ENCODE measurements around the gene GAB2. TPM values are rescaled to one million over a fixed set of nuclear protein-coding genes. Genes with fewer than 3 reads are reported as not detected.

The GAB2 gene
- polyA plus RNA-seq, 2 of the 4 experiments (the other 2 are of a cell fraction) = 2.8 to 4.7 TPM

DNA sequence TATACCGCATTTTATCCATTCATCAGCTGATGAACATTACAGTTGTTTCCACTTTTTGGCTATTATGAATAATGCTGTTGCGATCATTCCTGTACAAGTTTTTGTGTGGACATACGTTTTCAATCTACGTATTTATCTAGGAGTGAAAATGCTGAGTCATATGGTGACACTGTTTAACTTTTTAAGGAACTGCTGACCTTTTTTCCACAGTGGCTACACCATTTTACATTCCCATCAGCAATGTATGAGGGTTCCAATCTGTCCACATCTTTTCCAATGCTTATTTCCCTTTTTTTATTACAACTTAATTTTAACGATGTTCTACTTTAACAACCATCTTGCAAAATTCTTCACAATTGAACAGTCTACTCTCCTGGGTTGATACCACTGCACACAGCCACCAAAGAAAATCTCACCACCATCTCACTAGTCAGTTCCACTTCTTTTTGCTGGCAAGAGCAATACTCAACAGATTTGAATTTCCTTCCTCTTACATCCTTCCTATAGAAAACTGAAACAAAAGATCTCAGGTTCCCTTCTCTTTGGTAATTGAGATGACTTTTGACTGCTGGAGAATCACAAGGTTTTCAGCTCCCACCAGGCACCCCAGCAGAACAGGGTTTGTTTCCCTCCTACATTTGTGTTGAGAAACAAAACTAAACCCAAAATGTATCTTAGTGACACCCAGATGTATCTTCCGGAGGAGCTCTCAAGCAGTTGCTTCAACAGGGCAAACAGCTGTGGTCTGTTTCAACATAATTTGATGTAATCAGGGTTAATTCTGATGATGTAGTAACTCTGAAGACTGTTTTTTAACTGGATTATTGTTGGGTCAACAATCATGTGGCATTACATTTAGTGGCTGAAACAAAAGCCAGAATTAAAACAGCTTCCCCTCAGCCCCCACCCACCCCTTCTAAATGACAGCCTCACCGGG, 7.0 kb upstream of the GAB2 start:
- ChIA-PET POLR2A (interaction anchor here (0.6 kb wide), 1 partner anchor 164 kb away, joined by 4 read pairs; no protein-coding TSS in a partner anchor), CTCF (interaction anchor here (1.4 kb wide), 1 partner anchor 10 kb away, joined by 3 read pairs; no protein-coding TSS in a partner anchor)
- Histone ChIP-seq H3K9me3 (no peaks in the 10 kb centered on the region), H3K4me2 (peak overlapping the region; percentile 28; the same call in 2 of the 3 replicates), H3K4me1 (peaks cover 25% of the 10 kb centered on the region), H3K4me3 (no peak overlapping the region), H3K27ac (peak overlapping the region; percentile 14 to 57; a peak in 3 of 6 replicates)
- FAIRE-seq (no peak), ATAC-seq (no peak), DNase-seq (ENCODE audit: low read depth in 1 of 2, low spot score in 1 of 2) (peak in 1 of 2 experiments; percentile 16)
- peak; percentile 93 for TF ChIP-seq NFE2L2 (conservative IDR thresholded peaks at IDR 0.05; ENCODE audit: low read length)
- no peak for TF ChIP-seq RCOR1 (IDR thresholded peaks at IDR 0.05; ENCODE audit: low read depth, low read length)
- TF ChIP-seq MAFK (IDR thresholded peaks at IDR 0.05; ENCODE audit: partially characterized antibody) = peak; percentile 98
- WGBS (ENCODE audit: missing lambda C conversion rate) = 67% methylated on average over 7 of the region's 7 CpGs

DNA sequence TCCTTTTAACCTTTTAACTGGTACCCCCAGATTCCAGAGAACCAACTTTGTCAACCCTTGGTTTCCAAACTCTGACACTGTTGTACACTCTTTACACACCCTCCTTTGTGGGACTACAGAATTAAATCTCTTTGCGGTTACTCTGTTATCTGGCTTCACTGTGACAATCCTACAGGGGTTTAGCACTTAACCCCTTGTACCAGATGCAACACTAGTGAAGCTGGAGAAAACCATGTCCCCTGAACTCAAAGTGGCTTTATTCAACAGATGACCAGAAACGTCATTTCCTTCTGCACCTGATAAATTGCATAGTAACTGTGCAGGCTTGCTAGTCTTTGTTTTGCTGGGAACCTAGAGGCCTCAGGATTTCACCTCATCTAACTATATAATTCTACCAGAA, 5.6 kb upstream of the GAB2 start:
- peaks cover 39% of the 10 kb centered on the region for H3K4me1 ChIP-seq
- DNase-seq (ENCODE audit: low read depth in 1 of 2, low spot score in 1 of 2) (no peak), FAIRE-seq (no peak), ATAC-seq (no peak)
- H3K9me3 ChIP-seq = no peaks in the 10 kb centered on the region
- WGBS (ENCODE audit: missing lambda C conversion rate) = 82% methylated on average over 2 of the region's 2 CpGs
- H3K27ac ChIP-seq = no peak overlapping the region
- CTCF ChIA-PET = interaction anchor here (1.9 kb wide), 1 partner anchor 141 kb away, joined by 9 read pairs; no protein-coding TSS in a partner anchor
- TF ChIP-seq MAFK (IDR thresholded peaks at IDR 0.05; ENCODE audit: partially characterized antibody) (no peak), RFX5 (IDR thresholded peaks at IDR 0.05) (no peak)
- no peak overlapping the region for H3K4me2 ChIP-seq
- POLR2A ChIA-PET = no interaction called here
- no peak overlapping the region for H3K4me3 ChIP-seq

DNA sequence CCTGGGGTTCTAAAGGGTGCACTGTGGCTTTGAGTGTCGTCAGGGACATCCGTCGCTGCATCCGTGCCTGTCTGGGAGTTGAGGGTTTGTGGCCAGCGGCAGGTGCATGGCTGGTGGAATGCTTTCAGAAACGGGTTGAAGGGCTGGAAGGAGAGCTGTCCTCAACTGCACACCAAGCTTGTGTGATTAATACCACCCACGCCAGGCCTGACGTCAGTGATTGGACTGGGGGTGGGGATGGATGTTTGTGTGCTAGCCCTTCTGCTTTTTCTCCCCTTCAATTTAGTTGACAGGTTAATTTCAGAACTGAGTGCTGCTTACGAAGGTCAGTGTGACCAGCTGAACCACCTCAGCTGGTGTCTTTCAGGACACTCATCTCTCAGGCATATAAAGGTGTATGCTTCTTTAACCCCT, 3.2 kb upstream of the GAB2 start:
- ATAC-seq = no peak
- Histone ChIP-seq H3K9me3 (no peaks in the 10 kb centered on the region), H3K27ac (no peak overlapping the region), H3K4me3 (no peak overlapping the region), H3K4me2 (peak overlapping the region; percentile 82), H3K4me1 (peaks cover 44% of the 10 kb centered on the region)
- CTCF ChIA-PET = interaction anchor here (0.8 to 1.7 kb wide), 7 partner anchors 8 to 221 kb away, joined by 3 to 9 read pairs (median 4); partner anchors contain the start of gene NARS2
- TF ChIP-seq EHMT2 (IDR thresholded peaks at IDR 0.05; ENCODE audit: low read depth) (no peak), PHF8 (IDR thresholded peaks at IDR 0.05; ENCODE audit: borderline replicate concordance, low read depth) (no peak), EHF (CRISPR knock-in tag; IDR thresholded peaks at IDR 0.05) (no peak), GATA3 (IDR thresholded peaks at IDR 0.05; ENCODE audit: borderline replicate concordance) (no peak), MAFK (IDR thresholded peaks at IDR 0.05; ENCODE audit: partially characterized antibody) (no peak), CEBPB (IDR thresholded peaks at IDR 0.05) (no peak), KDM5A (IDR thresholded peaks at IDR 0.05) (no peak), BHLHE40 (IDR thresholded peaks at IDR 0.05; ENCODE audit: low read depth, low read length) (no peak), KDM1A (IDR thresholded peaks at IDR 0.05; ENCODE audit: low read depth) (no peak), MYC (IDR thresholded peaks at IDR 0.05; ENCODE audit: borderline replicate concordance, low read length) (no peak)
- TF ChIP-seq, protein P1, sequence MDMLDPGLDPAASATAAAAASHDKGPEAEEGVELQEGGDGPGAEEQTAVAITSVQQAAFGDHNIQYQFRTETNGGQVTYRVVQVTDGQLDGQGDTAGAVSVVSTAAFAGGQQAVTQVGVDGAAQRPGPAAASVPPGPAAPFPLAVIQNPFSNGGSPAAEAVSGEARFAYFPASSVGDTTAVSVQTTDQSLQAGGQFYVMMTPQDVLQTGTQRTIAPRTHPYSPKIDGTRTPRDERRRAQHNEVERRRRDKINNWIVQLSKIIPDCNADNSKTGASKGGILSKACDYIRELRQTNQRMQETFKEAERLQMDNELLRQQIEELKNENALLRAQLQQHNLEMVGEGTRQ (IDR thresholded peaks at IDR 0.05) = no peak
- TF ChIP-seq, protein P2, sequence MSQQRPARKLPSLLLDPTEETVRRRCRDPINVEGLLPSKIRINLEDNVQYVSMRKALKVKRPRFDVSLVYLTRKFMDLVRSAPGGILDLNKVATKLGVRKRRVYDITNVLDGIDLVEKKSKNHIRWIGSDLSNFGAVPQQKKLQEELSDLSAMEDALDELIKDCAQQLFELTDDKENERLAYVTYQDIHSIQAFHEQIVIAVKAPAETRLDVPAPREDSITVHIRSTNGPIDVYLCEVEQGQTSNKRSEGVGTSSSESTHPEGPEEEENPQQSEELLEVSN (IDR thresholded peaks at IDR 0.05; ENCODE audit: borderline replicate concordance, low read depth) = no peak
- DNase-seq (ENCODE audit: low read depth in 1 of 2, low spot score in 1 of 2) = no peak
- POLR2A ChIA-PET = no interaction called here
- WGBS (ENCODE audit: missing lambda C conversion rate) = 44% methylated on average over 9 of the region's 9 CpGs
- no peak for FAIRE-seq

DNA sequence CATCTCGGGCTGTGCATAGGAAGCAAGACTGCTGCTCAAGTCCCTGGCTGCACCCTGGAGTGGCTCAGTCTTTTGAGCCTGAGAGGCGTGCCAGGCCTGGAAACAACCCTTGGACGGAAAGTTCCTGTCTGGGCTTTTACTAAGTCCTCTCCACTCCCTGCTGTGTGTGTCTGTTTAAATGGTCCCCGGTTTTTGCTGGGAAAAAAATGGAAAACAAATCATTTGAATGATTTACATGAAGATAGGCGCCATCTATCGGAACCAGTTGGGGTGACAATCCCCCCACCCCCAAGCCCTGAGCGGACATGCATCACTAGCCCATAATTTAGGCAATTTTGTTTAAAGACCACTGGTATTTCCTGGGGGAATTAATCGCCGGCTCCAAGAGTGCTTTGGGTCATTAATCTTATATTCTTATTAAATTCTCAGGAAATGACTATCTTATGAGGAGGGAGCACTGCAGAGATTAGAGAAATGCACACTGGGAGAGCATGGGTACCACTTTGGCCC, 2.7 kb upstream of the GAB2 start:
- POLR2A ChIA-PET = interaction anchor here (0.9 kb wide), 1 partner anchor 155 kb away, joined by 3 read pairs; no protein-coding TSS in a partner anchor
- Histone ChIP-seq H3K27ac (peak overlapping the region; percentile 49 to 78; a peak in 5 of 6 replicates), H3K4me2 (peak overlapping the region; percentile 82), H3K4me1 (peaks cover 44% of the 10 kb centered on the region), H3K4me3 (peak overlapping the region; percentile 35), H3K9me3 (no peaks in the 10 kb centered on the region)
- no peak for FAIRE-seq
- WGBS (ENCODE audit: missing lambda C conversion rate) = 4% methylated on average over 9 of the region's 9 CpGs
- ATAC-seq = peak; percentile 5 to 34
- peak; percentile 64 to 85 for DNase-seq (ENCODE audit: low read depth in 1 of 2, low spot score in 1 of 2)
- TF ChIP-seq, protein P3, sequence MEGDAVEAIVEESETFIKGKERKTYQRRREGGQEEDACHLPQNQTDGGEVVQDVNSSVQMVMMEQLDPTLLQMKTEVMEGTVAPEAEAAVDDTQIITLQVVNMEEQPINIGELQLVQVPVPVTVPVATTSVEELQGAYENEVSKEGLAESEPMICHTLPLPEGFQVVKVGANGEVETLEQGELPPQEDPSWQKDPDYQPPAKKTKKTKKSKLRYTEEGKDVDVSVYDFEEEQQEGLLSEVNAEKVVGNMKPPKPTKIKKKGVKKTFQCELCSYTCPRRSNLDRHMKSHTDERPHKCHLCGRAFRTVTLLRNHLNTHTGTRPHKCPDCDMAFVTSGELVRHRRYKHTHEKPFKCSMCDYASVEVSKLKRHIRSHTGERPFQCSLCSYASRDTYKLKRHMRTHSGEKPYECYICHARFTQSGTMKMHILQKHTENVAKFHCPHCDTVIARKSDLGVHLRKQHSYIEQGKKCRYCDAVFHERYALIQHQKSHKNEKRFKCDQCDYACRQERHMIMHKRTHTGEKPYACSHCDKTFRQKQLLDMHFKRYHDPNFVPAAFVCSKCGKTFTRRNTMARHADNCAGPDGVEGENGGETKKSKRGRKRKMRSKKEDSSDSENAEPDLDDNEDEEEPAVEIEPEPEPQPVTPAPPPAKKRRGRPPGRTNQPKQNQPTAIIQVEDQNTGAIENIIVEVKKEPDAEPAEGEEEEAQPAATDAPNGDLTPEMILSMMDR (IDR thresholded peaks at IDR 0.05) = peak; percentile 59
- TF ChIP-seq HOXB13 (CRISPR knock-in tag; IDR thresholded peaks at IDR 0.05; ENCODE audit: low read depth) (no peak), RAD21 (conservative IDR thresholded peaks at IDR 0.05 in 1 of 2, IDR thresholded peaks at IDR 0.05 in 1 of 2) (peak; percentile 48; a peak in 4 of 5 replicates), SMC3 (IDR thresholded peaks at IDR 0.05) (peak; percentile 27; the same call in 1 of the 3 replicates), NFE2L2 (conservative IDR thresholded peaks at IDR 0.05; ENCODE audit: low read length) (no peak)
- CTCF ChIA-PET = interaction anchor here (0.7 to 5.9 kb wide), 9 partner anchors 8 to 154 kb away, joined by 3 to 63 read pairs (median 4); partner anchors contain the start of gene NARS2
